ENCODE measurements around the gene ALG14.
"Not testable (repeated sequence)": the region's sequence is repeated elsewhere in the genome, so short reads cannot be mapped to it uniquely, and the experiment has no call there.

Gene ALG14

GRCh38 chr1:95096218-95096841, 23.6 kb upstream of the ALG14 start:
- Mint-ChIP-seq H3K27me3 (peaks cover 7 to 15% of the 10 kb centered on the region in 2 donors), H3K4me1 (peaks cover 0 to 10% of the 10 kb centered on the region in 2 donors), H3K27ac (no peak overlapping the region), H3K4me3 (no peak overlapping the region), H3K36me3 (no peaks in the 10 kb centered on the region), H3K9me3 (no peaks in the 10 kb centered on the region)
- no peak for DNase-seq
- peak in 1 of 2 donors; percentile 7 for ATAC-seq (replicated peaks)

GRCh38 chr1:95095833-95096217, 23.1 kb upstream of the ALG14 start:
- Mint-ChIP-seq H3K4me3 (no peak overlapping the region), H3K4me1 (peaks cover 0 to 10% of the 10 kb centered on the region in 2 donors), H3K9me3 (no peaks in the 10 kb centered on the region), H3K27me3 (peaks cover 11 to 20% of the 10 kb centered on the region in 2 donors), H3K36me3 (no peaks in the 10 kb centered on the region), H3K27ac (no peak overlapping the region)
- ATAC-seq (replicated peaks) (peak; percentile 66 to 71), DNase-seq (no peak)

GRCh38 chr1:95094923-95095322, 22.2 kb upstream of the ALG14 start:
- H3K27me3 Mint-ChIP-seq = peaks cover 15 to 21% of the 10 kb centered on the region in 2 donors
- H3K4me3 Mint-ChIP-seq = no peak overlapping the region
- peak; percentile 50 for ATAC-seq (replicated peaks)
- H3K36me3 Mint-ChIP-seq = no peaks in the 10 kb centered on the region
- H3K9me3 Mint-ChIP-seq = peaks cover 0 to 1% of the 10 kb centered on the region in 2 donors
- H3K27ac Mint-ChIP-seq = no peak overlapping the region
- H3K4me1 Mint-ChIP-seq = peaks cover 0 to 10% of the 10 kb centered on the region in 2 donors
- DNase-seq = no peak

- ATAC-seq (replicated peaks) = peak; percentile 73 to 87
- peaks cover 0 to 10% of the 10 kb centered on the region in 2 donors for H3K4me1 Mint-ChIP-seq
- no peak overlapping the region for H3K4me3 Mint-ChIP-seq
- DNase-seq = no peak
- peaks cover 0 to 1% of the 10 kb centered on the region in 2 donors for H3K9me3 Mint-ChIP-seq
- no peak overlapping the region for H3K27ac Mint-ChIP-seq
- H3K27me3 Mint-ChIP-seq = peaks cover 26 to 28% of the 10 kb centered on the region in 2 donors
- no peaks in the 10 kb centered on the region for H3K36me3 Mint-ChIP-seq
Observed at GRCh38 chr1:95093296-95093695, 20.5 kb upstream of the ALG14 start.

- not testable (repeated sequence) for H3K36me3 Mint-ChIP-seq; H3K4me1 Mint-ChIP-seq; ATAC-seq (replicated peaks); H3K4me3 Mint-ChIP-seq; H3K9me3 Mint-ChIP-seq; DNase-seq; H3K27ac Mint-ChIP-seq
- H3K27me3 Mint-ChIP-seq = peaks cover 25 to 26% of the 10 kb centered on the region in 2 donors
Observed at GRCh38 chr1:95092891-95093290, 20.1 kb upstream of the ALG14 start.

GRCh38 chr1:95091290-95091689, 18.5 kb upstream of the ALG14 start:
- H3K27me3 Mint-ChIP-seq = peaks cover 22 to 26% of the 10 kb centered on the region in 2 donors
- not testable (repeated sequence) for H3K9me3 Mint-ChIP-seq

GRCh38 chr1:95089650-95090287, 17.0 kb upstream of the ALG14 start:
- Mint-ChIP-seq H3K9me3 (peaks cover 0 to 1% of the 10 kb centered on the region in 2 donors), H3K4me1 (peaks cover 0 to 3% of the 10 kb centered on the region in 2 donors), H3K27me3 (peaks cover 22 to 26% of the 10 kb centered on the region in 2 donors), H3K27ac (no peak overlapping the region), H3K4me3 (no peak overlapping the region), H3K36me3 (no peaks in the 10 kb centered on the region)
- ATAC-seq (replicated peaks) = no peak
- no peak for DNase-seq

More at GRCh38 chr1:95091290-95091689, 18.5 kb upstream of the ALG14 start:
- H3K4me3 Mint-ChIP-seq; H3K36me3 Mint-ChIP-seq; H3K4me1 Mint-ChIP-seq; ATAC-seq (replicated peaks); DNase-seq; H3K27ac Mint-ChIP-seq: not testable (repeated sequence)

- Mint-ChIP-seq H3K4me3 (no peak overlapping the region), H3K27ac (no peak overlapping the region)
Observed at GRCh38 chr1:95088303-95088702, 15.6 kb upstream of the ALG14 start.

GRCh38 chr1:95086949-95087533, 14.3 kb upstream of the ALG14 start:
- no peaks in the 10 kb centered on the region for H3K36me3 Mint-ChIP-seq
- H3K27me3 Mint-ChIP-seq = peaks cover 22 to 38% of the 10 kb centered on the region in 2 donors
- H3K27ac Mint-ChIP-seq = no peak overlapping the region
- no peaks in the 10 kb centered on the region for H3K4me1 Mint-ChIP-seq
- peak; percentile 75 to 84 for ATAC-seq (replicated peaks)
- DNase-seq = no peak
- H3K4me3 Mint-ChIP-seq = no peak overlapping the region
- H3K9me3 Mint-ChIP-seq = peaks cover 0 to 1% of the 10 kb centered on the region in 2 donors

More at GRCh38 chr1:95088303-95088702, 15.6 kb upstream of the ALG14 start:
- Mint-ChIP-seq H3K4me1 (peaks cover 0 to under 1% of the 10 kb centered on the region in 2 donors), H3K27me3 (peaks cover 22 to 32% of the 10 kb centered on the region in 2 donors), H3K36me3 (no peaks in the 10 kb centered on the region), H3K9me3 (peaks cover 0 to 1% of the 10 kb centered on the region in 2 donors)
- DNase-seq = no peak
- no peak for ATAC-seq (replicated peaks)

GRCh38 chr1:95085376-95085775, 12.6 kb upstream of the ALG14 start:
- Mint-ChIP-seq H3K36me3 (no peaks in the 10 kb centered on the region), H3K27me3 (peaks cover 17 to 29% of the 10 kb centered on the region in 2 donors), H3K27ac (no peak overlapping the region), H3K4me1 (no peaks in the 10 kb centered on the region), H3K4me3 (no peak overlapping the region), H3K9me3 (peaks cover 0 to 1% of the 10 kb centered on the region in 2 donors)
- DNase-seq (no peak), ATAC-seq (replicated peaks) (no peak)

- no peak overlapping the region for H3K27ac Mint-ChIP-seq
- H3K4me1 Mint-ChIP-seq = no peaks in the 10 kb centered on the region
- no peaks in the 10 kb centered on the region for H3K9me3 Mint-ChIP-seq
- H3K4me3 Mint-ChIP-seq = no peak overlapping the region
- ATAC-seq (replicated peaks) = peak; percentile 79 to 88
- no peaks in the 10 kb centered on the region for H3K36me3 Mint-ChIP-seq
- DNase-seq = no peak
- H3K27me3 Mint-ChIP-seq = peaks cover 10 to 29% of the 10 kb centered on the region in 2 donors
Observed at GRCh38 chr1:95084317-95085176, 11.8 kb upstream of the ALG14 start.

GRCh38 chr1:95080879-95081278, 8.1 kb upstream of the ALG14 start:
- Mint-ChIP-seq H3K4me1 (no peaks in the 10 kb centered on the region), H3K9me3 (no peaks in the 10 kb centered on the region), H3K4me3 (no peak overlapping the region), H3K27ac (no peak overlapping the region), H3K27me3 (peaks cover 0 to 12% of the 10 kb centered on the region in 2 donors), H3K36me3 (no peaks in the 10 kb centered on the region)
- no peak for DNase-seq
- ATAC-seq (replicated peaks) = no peak

- no peaks in the 10 kb centered on the region for H3K9me3 Mint-ChIP-seq
- DNase-seq = no peak
- no peaks in the 10 kb centered on the region for H3K4me1 Mint-ChIP-seq
- no peak overlapping the region for H3K4me3 Mint-ChIP-seq
- ATAC-seq (replicated peaks) = no peak
- H3K27ac Mint-ChIP-seq = no peak overlapping the region
- H3K27me3 Mint-ChIP-seq = peaks cover 0 to 12% of the 10 kb centered on the region in 2 donors
- H3K36me3 Mint-ChIP-seq = no peaks in the 10 kb centered on the region
Observed at GRCh38 chr1:95080446-95080845, 7.7 kb upstream of the ALG14 start.

GRCh38 chr1:95076034-95076433, 3.3 kb upstream of the ALG14 start:
- ATAC-seq (replicated peaks) (no peak), DNase-seq (no peak)
- H3K27me3 Mint-ChIP-seq = no peaks in the 10 kb centered on the region
- no peak overlapping the region for H3K27ac Mint-ChIP-seq
- H3K36me3 Mint-ChIP-seq = no peaks in the 10 kb centered on the region
- H3K4me1 Mint-ChIP-seq = peaks cover 11 to 14% of the 10 kb centered on the region in 2 donors
- H3K4me3 Mint-ChIP-seq = no peak overlapping the region
- no peaks in the 10 kb centered on the region for H3K9me3 Mint-ChIP-seq

Measured in stimulated activated naive B cell treated with anti-CD40 and anti-IgM and Interleukin-4, amounts not matched to agents 10 μg/mL and 1 μg/mL and 100 μg/mL, for 72 hours (primary cell).